SK-N-SH (cell line): ENCODE measurements around the gene MALAT1. TPM values are rescaled to one million over a fixed set of nuclear protein-coding genes. Genes with fewer than 3 reads are reported as not detected.
A peak's percentile ranks its signal among the peaks of the same experiment; 100 is the strongest.

Source experiments
- CTCF ChIA-PET: fragments of 300-600, 350-600 bp; formaldehyde crosslinking; extraction: SDS; loops from one replicate; lab custom pipeline; 2021; lab: Yijun Ruan, JAX
- POLR2A ChIA-PET: fragments of 350-600 bp; sonication (Branson Sonifier 250); formaldehyde crosslinking; extraction: SDS; loops from one replicate; lab custom pipeline; 2020; ENCODE audit warnings: antibody characterized with exemption, inconsistent platforms; lab: Yijun Ruan, JAX
- DNase-seq: peaks from one replicate; pipeline ENCODE4 v3.0.0; 2012
- H2AFZ ChIP-seq: fragments of 200-600 bp; sonication (generic); 2 replicates; pipeline ENCODE4 v1.8.1; 2016; ENCODE audit warnings: antibody characterized with exemption, mild to moderate bottlenecking, low read depth
- H3F3A ChIP-seq: fragments of 200-600 bp; sonication (generic); replicated peaks from 2 replicates; pipeline ENCODE3; 2016; ENCODE audit warnings: antibody characterized with exemption, mild to moderate bottlenecking; ENCODE audit not compliant: insufficient read depth
- H3K27ac ChIP-seq, 2 experiments: fragments of 200-500 bp in 1 of 2; fragments of 200-600 bp in 1 of 2; sonication (Bioruptor generic) in 1 of 2; sonication (generic), shearing (Covaris generic) in 1 of 2; 2 replicates each; pipeline versions ENCODE4 v1.5.1 to v1.6.1; 2014 to 2016; ENCODE audit warnings: low read depth in 2 of 2, inconsistent platforms in 1 of 2, low read length in 1 of 2, mild to moderate bottlenecking in 1 of 2, mixed read lengths in 1 of 2
- H3K27me3 ChIP-seq: fragments of 200-600 bp; sonication (generic), shearing (Covaris generic); 2 replicates; pipeline ENCODE4 v1.6.1; 2016; ENCODE audit warnings: mixed run types; ENCODE audit not compliant: insufficient read depth
- H3K36me3 ChIP-seq, 2 experiments: fragments of 200-500 bp in 1 of 2; fragments of 200-600 bp in 1 of 2; sonication (Bioruptor generic) in 1 of 2; sonication (generic) in 1 of 2; replicated peaks in 1 of 2; 2 replicates each; pipeline versions ENCODE3 to v1.5.1; 2014 to 2016; ENCODE audit warnings: low read length in 1 of 2, mild to moderate bottlenecking in 1 of 2; ENCODE audit not compliant: insufficient read depth in 2 of 2, control insufficient read depth in 1 of 2
- H3K4me1 ChIP-seq, 2 experiments: fragments of 200-500 bp in 1 of 2; fragments of 200-600 bp in 1 of 2; sonication (Bioruptor generic) in 1 of 2; sonication (generic), shearing (Covaris generic) in 1 of 2; 2 replicates each; pipeline versions ENCODE4 v1.5.1 to v1.6.1; 2014 to 2016; ENCODE audit warnings: low read depth in 1 of 2, low read length in 1 of 2, mixed run types in 1 of 2; ENCODE audit not compliant: insufficient read depth in 2 of 2, control insufficient read depth in 1 of 2
- H3K4me2 ChIP-seq: fragments of 200-600 bp; sonication (generic), shearing (Covaris generic); 2 replicates; pipeline ENCODE4 v1.6.1; 2017; ENCODE audit warnings: mixed run types
- H3K4me3 ChIP-seq, 2 experiments: fragments of 200-500 bp in 1 of 2; fragments of 200-600 bp in 1 of 2; sonication (Bioruptor generic) in 1 of 2; sonication (generic), shearing (Covaris generic) in 1 of 2; 2 replicates each; pipeline versions ENCODE4 v1.5.1 to v1.8.1; 2014 to 2016; ENCODE audit warnings: low read depth in 2 of 2, inconsistent platforms in 1 of 2, low read length in 1 of 2, mild to moderate bottlenecking in 1 of 2, mixed read lengths in 1 of 2, moderate library complexity in 1 of 2
- H3K79me2 ChIP-seq: fragments of 200-600 bp; sonication (generic); 2 replicates; pipeline ENCODE4 v1.8.1; 2017; ENCODE audit warnings: mild to moderate bottlenecking; ENCODE audit not compliant: insufficient read depth
- H3K9ac ChIP-seq: fragments of 200-600 bp; sonication (generic); 2 replicates; pipeline ENCODE4 v1.6.1; 2017; ENCODE audit warnings: mixed run types
- H3K9me2 ChIP-seq: fragments of 200-600 bp; sonication (generic); 2 replicates; pipeline ENCODE4 v1.6.1; 2017; ENCODE audit warnings: mixed run types
- H3K9me3 ChIP-seq: fragments of 200-600 bp; sonication (generic); 2 replicates; pipeline ENCODE4 v1.6.1; 2017; ENCODE audit warnings: mixed run types, mild to moderate bottlenecking, moderate library complexity
- H4K20me1 ChIP-seq: fragments of 200-600 bp; sonication (generic); 2 replicates; pipeline ENCODE4 v1.6.1; 2017; ENCODE audit warnings: mild to moderate bottlenecking, mixed run types; ENCODE audit not compliant: insufficient read depth
- ELF1 ChIP-seq: IDR thresholded peaks from 2 replicates; pipeline ENCODE4 v1.4.0; 2012
- EZH2phosphoT487 ChIP-seq: fragments of 200-600 bp; sonication (generic); IDR thresholded peaks from 2 replicates; pipeline ENCODE4 v1.6.1; 2017; ENCODE audit warnings: low read depth, mixed run types, mild to moderate bottlenecking, antibody characterized with exemption, moderate library complexity, borderline replicate concordance
- FOSL2 ChIP-seq: IDR thresholded peaks from 2 replicates; pipeline ENCODE4 v1.4.0; 2012; ENCODE audit warnings: low read depth, mild to moderate bottlenecking, moderate library complexity, borderline replicate concordance
- FOXM1 ChIP-seq: IDR thresholded peaks from 2 replicates; pipeline ENCODE4 v1.4.0; 2012; ENCODE audit warnings: low read depth, mild to moderate bottlenecking
- GABPA ChIP-seq: IDR thresholded peaks from 2 replicates; pipeline ENCODE4 v1.4.0; 2012; ENCODE audit warnings: low read depth, mild to moderate bottlenecking
- MXI1 ChIP-seq: IDR thresholded peaks from 2 replicates; pipeline ENCODE4 v1.6.1; 2012; ENCODE audit warnings: mild to moderate bottlenecking, low read depth, low read length, improper control_type of control experiment
- NFIC ChIP-seq: IDR thresholded peaks from 2 replicates; pipeline ENCODE4 v1.4.0; 2012; ENCODE audit warnings: borderline replicate concordance
- RAD21 ChIP-seq: IDR thresholded peaks from 2 replicates; pipeline ENCODE4 v1.6.1; 2012; ENCODE audit warnings: mild to moderate bottlenecking, low read length
- RCOR1 ChIP-seq: fragments of 150-350 bp; IDR thresholded peaks from 2 replicates; pipeline ENCODE4 v1.6.1; 2017; ENCODE audit warnings: antibody characterized with exemption, low read length
- SIN3A ChIP-seq: IDR thresholded peaks from 2 replicates; pipeline ENCODE4 v1.6.1; 2012; ENCODE audit warnings: low read depth, mild to moderate bottlenecking, low read length, moderate library complexity, borderline replicate concordance
- TAF1 ChIP-seq: IDR thresholded peaks from 2 replicates; pipeline ENCODE4 v1.6.1; 2012; ENCODE audit warnings: low read depth, mild to moderate bottlenecking, low read length, moderate library complexity, borderline replicate concordance
- TCF12 ChIP-seq: IDR thresholded peaks from 2 replicates; pipeline ENCODE4 v1.4.0; 2012
- YY1 ChIP-seq: IDR thresholded peaks from 2 replicates; pipeline ENCODE4 v1.4.0; 2012; ENCODE audit warnings: low read depth, mild to moderate bottlenecking
- WGBS: methylation state at CpG from one replicate; pipeline ENCODE4 v1.1.6; 2017; ENCODE audit warnings: low lambda C conversion rate; 5-methylcytosine and 5-hydroxymethylcytosine counted together
- polyA plus RNA-seq, 3 experiments: library from polyadenylated mRNA; depleted of rRNA; stranded (reverse); fragments of >200 nt; gene quantifications; 2 replicates each; pipeline ENCODE4 v1.2.3, GENCODE V29; 2012
- TF ChIP-seq, protein P1 (sequence below): IDR thresholded peaks from 2 replicates; pipeline ENCODE4; 2012
- TF ChIP-seq, protein P2 (sequence below): IDR thresholded peaks from 2 replicates; pipeline ENCODE4 v1.6.1; 2012; ENCODE audit warnings: mild to moderate bottlenecking, low read depth, low read length, moderate library complexity
- TF ChIP-seq, protein P3 (sequence below): IDR thresholded peaks from 2 replicates; pipeline ENCODE4 v1.4.0; 2012; ENCODE audit warnings: low read depth
- TF ChIP-seq, protein P4 (sequence below): IDR thresholded peaks from 2 replicates; pipeline ENCODE4 v1.4.0; 2012; ENCODE audit warnings: low read depth, borderline replicate concordance

MALAT1 gene
- polyA plus RNA-seq, 1 of the 3 experiments (the other 2 are of a cell fraction), result 285 TPM

DNA sequence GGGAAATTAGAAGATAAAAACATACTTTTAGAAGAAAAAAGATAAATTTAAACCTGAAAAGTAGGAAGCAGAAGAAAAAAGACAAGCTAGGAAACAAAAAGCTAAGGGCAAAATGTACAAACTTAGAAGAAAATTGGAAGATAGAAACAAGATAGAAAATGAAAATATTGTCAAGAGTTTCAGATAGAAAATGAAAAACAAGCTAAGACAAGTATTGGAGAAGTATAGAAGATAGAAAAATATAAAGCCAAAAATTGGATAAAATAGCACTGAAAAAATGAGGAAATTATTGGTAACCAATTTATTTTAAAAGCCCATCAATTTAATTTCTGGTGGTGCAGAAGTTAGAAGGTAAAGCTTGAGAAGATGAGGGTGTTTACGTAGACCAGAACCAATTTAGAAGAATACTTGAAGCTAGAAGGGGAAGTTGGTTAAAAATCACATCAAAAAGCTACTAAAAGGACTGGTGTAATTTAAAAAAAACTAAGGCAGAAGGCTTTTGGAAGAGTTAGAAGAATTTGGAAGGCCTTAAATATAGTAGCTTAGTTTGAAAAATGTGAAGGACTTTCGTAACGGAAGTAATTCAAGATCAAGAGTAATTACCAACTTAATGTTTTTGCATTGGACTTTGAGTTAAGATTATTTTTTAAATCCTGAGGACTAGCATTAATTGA, 1.0 kb downstream of the MALAT1 start:
- H4K20me1 ChIP-seq, result peaks cover 59% of the 10 kb centered on the region

DNA sequence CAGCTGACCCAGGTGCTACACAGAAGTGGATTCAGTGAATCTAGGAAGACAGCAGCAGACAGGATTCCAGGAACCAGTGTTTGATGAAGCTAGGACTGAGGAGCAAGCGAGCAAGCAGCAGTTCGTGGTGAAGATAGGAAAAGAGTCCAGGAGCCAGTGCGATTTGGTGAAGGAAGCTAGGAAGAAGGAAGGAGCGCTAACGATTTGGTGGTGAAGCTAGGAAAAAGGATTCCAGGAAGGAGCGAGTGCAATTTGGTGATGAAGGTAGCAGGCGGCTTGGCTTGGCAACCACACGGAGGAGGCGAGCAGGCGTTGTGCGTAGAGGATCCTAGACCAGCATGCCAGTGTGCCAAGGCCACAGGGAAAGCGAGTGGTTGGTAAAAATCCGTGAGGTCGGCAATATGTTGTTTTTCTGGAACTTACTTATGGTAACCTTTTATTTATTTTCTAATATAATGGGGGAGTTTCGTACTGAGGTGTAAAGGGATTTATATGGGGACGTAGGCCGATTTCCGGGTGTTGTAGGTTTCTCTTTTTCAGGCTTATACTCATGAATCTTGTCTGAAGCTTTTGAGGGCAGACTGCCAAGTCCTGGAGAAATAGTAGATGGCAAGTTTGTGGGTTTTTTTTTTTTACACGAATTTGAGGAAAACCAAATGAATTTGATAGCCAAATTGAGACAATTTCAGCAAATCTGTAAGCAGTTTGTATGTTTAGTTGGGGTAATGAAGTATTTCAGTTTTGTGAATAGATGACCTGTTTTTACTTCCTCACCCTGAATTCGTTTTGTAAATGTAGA, 1.7 kb downstream of the MALAT1 start:
- H3K9me2 ChIP-seq, result no peaks in the 10 kb centered on the region
- POLR2A ChIA-PET, result interaction anchor here (0.6 to 26.8 kb wide), 13 partner anchors 7 to 1315 kb away, joined by 3 to 1027 read pairs (median 19); partner anchors contain the start of genes FRMD8, NEAT1, POLA2 and SLC25A45
- peaks cover 12 to 18% of the 10 kb centered on the region in 2 experiments; a peak in 2 of 4 replicates for H3K4me1 ChIP-seq
- H4K20me1 ChIP-seq, result peaks cover 66% of the 10 kb centered on the region
- peaks cover 55 to 65% of the 10 kb centered on the region in 2 experiments for H3K36me3 ChIP-seq
- DNase-seq, result no peak
- H3F3A ChIP-seq, result peaks cover 81% of the 10 kb centered on the region
- no peak overlapping the region for H2AFZ ChIP-seq
- H3K9me3 ChIP-seq, result no peaks in the 10 kb centered on the region
- H3K27ac ChIP-seq, result peak overlapping the region; percentile 99 to 100
- 1% methylated on average over 20 of the region's 20 CpGs for WGBS
- H3K27me3 ChIP-seq, result no peaks in the 10 kb centered on the region
- peaks cover 95% of the 10 kb centered on the region for H3K79me2 ChIP-seq
- peak overlapping the region; percentile 87 for H3K4me2 ChIP-seq
- peak overlapping the region; percentile 84 to 87 for H3K4me3 ChIP-seq
- H3K9ac ChIP-seq, result peak overlapping the region; percentile 100
- CTCF ChIA-PET, result interaction anchor here (0.7 to 5.9 kb wide), 8 partner anchors 8 to 84 kb away, joined by 4 to 78 read pairs (median 36); partner anchors contain the start of gene NEAT1
- TF ChIP-seq RAD21, result no peak
- no peak for TF ChIP-seq FOSL2
- TF ChIP-seq, protein P1, sequence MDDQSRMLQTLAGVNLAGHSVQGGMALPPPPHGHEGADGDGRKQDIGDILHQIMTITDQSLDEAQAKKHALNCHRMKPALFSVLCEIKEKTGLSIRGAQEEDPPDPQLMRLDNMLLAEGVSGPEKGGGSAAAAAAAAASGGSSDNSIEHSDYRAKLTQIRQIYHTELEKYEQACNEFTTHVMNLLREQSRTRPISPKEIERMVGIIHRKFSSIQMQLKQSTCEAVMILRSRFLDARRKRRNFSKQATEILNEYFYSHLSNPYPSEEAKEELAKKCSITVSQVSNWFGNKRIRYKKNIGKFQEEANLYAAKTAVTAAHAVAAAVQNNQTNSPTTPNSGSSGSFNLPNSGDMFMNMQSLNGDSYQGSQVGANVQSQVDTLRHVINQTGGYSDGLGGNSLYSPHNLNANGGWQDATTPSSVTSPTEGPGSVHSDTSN, result no peak
- TF ChIP-seq YY1, result no peak; the same call in 1 of the 2 replicates
- 0 out of 2 replicates have a peak, but pooled peaks have one; percentile 14 for TF ChIP-seq MXI1
- no peak for TF ChIP-seq GABPA
- peak; percentile 18; the same call in 1 of the 2 replicates for TF ChIP-seq TCF12
- TF ChIP-seq FOXM1, result no peak
- peak; percentile 5; the same call in 1 of the 2 replicates for TF ChIP-seq NFIC
- 0 out of 2 replicates have a peak, but pooled peaks have one; percentile 0 for TF ChIP-seq SIN3A
- TF ChIP-seq ELF1, result 0 out of 2 replicates have a peak, but pooled peaks have one; percentile 1
- TF ChIP-seq, protein P2, sequence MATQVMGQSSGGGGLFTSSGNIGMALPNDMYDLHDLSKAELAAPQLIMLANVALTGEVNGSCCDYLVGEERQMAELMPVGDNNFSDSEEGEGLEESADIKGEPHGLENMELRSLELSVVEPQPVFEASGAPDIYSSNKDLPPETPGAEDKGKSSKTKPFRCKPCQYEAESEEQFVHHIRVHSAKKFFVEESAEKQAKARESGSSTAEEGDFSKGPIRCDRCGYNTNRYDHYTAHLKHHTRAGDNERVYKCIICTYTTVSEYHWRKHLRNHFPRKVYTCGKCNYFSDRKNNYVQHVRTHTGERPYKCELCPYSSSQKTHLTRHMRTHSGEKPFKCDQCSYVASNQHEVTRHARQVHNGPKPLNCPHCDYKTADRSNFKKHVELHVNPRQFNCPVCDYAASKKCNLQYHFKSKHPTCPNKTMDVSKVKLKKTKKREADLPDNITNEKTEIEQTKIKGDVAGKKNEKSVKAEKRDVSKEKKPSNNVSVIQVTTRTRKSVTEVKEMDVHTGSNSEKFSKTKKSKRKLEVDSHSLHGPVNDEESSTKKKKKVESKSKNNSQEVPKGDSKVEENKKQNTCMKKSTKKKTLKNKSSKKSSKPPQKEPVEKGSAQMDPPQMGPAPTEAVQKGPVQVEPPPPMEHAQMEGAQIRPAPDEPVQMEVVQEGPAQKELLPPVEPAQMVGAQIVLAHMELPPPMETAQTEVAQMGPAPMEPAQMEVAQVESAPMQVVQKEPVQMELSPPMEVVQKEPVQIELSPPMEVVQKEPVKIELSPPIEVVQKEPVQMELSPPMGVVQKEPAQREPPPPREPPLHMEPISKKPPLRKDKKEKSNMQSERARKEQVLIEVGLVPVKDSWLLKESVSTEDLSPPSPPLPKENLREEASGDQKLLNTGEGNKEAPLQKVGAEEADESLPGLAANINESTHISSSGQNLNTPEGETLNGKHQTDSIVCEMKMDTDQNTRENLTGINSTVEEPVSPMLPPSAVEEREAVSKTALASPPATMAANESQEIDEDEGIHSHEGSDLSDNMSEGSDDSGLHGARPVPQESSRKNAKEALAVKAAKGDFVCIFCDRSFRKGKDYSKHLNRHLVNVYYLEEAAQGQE, result peak; percentile 61
- TF ChIP-seq TAF1, result peak; percentile 6; the same call in 1 of the 2 replicates

More for the DNA sequence above, 1.0 kb downstream of the MALAT1 start:
- 2% methylated on average over 3 of the region's 3 CpGs for WGBS
- Histone ChIP-seq H3F3A (peaks cover 78% of the 10 kb centered on the region), H3K27me3 (no peaks in the 10 kb centered on the region), H3K36me3 (peaks cover 47 to 58% of the 10 kb centered on the region in 2 experiments), H2AFZ (no peak overlapping the region), H3K27ac (peak overlapping the region; percentile 99 to 100), H3K4me2 (peak overlapping the region; percentile 87), H3K9me2 (no peaks in the 10 kb centered on the region), H3K79me2 (peaks cover 95% of the 10 kb centered on the region), H3K9me3 (no peaks in the 10 kb centered on the region), H3K9ac (peak overlapping the region; percentile 100), H3K4me1 (peaks cover 12 to 14% of the 10 kb centered on the region in 2 experiments; a peak in 2 of 4 replicates), H3K4me3 (peak overlapping the region; percentile 84 to 87)
- TF ChIP-seq MXI1 (no peak), EZH2phosphoT487 (no peak; the same call in 1 of the 2 replicates), RCOR1 (no peak), ELF1 (0 out of 2 replicates have a peak, but pooled peaks have one; percentile 29), SIN3A (no peak), TAF1 (peak; percentile 42; the same call in 1 of the 2 replicates)
- TF ChIP-seq, protein P3, sequence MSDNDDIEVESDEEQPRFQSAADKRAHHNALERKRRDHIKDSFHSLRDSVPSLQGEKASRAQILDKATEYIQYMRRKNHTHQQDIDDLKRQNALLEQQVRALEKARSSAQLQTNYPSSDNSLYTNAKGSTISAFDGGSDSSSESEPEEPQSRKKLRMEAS, result no peak
- TF ChIP-seq, protein P4, sequence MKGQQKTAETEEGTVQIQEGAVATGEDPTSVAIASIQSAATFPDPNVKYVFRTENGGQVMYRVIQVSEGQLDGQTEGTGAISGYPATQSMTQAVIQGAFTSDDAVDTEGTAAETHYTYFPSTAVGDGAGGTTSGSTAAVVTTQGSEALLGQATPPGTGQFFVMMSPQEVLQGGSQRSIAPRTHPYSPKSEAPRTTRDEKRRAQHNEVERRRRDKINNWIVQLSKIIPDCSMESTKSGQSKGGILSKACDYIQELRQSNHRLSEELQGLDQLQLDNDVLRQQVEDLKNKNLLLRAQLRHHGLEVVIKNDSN, result no peak
- ChIA-PET POLR2A (interaction anchor here (0.6 to 26.8 kb wide), 18 partner anchors 8 to 1314 kb away, joined by 3 to 1027 read pairs (median 6); partner anchors contain the start of genes DPF2, FRMD8, NEAT1 and SLC25A45), CTCF (interaction anchor here (1.6 to 5.9 kb wide), 8 partner anchors 9 to 133 kb away, joined by 8 to 78 read pairs (median 36); partner anchors contain the start of gene NEAT1)
- DNase-seq, result no peak
